DMS 273 (cell line): ENCODE results near the gene PRRT1.
"Not testable (repeated sequence)": the region's sequence is repeated elsewhere in the genome, so short reads cannot be mapped to it uniquely, and the experiment has no call there.

Source experiments
- DNase-seq: peaks from one replicate; lab custom pipeline; 2025; ENCODE audit not compliant: unreplicated experiment; lab: John Stamatoyannopoulos, UW

PRRT1 gene

GRCh38 chr6:32188381-32189068 lies 36.8 kb upstream of the PRRT1 start:
- no peak for DNase-seq

DNA sequence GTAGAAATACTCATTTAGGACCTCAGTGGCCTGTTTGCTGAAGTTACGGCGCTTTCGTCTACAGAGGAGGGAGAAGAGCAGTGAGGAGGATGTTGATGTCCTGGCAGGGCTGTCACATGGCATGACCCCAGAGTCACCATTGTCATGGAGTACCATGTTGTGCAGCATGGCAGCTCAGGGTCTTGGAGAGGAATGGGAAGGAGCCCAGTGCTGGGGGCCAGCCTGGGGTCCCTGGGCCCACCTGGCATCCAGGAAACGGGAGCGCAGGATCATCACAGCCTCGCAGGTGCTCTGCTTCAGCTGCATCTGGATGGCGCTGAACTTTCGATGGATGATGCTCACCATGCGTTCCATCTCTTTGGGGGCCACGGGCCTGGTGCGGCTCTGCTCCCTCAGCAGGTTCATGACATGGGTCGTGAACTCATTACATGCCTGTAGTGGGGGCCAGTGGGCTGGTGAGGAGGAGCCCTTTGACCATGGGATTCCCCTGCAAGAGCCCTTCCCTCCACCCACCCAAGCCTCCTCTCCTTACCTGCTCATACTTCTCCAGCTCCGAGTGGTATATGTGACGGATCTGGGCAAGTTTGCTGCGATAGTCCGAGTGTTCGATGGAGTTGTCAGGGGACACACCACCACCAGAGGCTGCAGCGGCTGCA lies 36.1 kb upstream of the PRRT1 start:
- DNase-seq = not testable (repeated sequence)

GRCh38 chr6:32187009-32187709 lies 35.4 kb upstream of the PRRT1 start:
- DNase-seq = no peak

DNA sequence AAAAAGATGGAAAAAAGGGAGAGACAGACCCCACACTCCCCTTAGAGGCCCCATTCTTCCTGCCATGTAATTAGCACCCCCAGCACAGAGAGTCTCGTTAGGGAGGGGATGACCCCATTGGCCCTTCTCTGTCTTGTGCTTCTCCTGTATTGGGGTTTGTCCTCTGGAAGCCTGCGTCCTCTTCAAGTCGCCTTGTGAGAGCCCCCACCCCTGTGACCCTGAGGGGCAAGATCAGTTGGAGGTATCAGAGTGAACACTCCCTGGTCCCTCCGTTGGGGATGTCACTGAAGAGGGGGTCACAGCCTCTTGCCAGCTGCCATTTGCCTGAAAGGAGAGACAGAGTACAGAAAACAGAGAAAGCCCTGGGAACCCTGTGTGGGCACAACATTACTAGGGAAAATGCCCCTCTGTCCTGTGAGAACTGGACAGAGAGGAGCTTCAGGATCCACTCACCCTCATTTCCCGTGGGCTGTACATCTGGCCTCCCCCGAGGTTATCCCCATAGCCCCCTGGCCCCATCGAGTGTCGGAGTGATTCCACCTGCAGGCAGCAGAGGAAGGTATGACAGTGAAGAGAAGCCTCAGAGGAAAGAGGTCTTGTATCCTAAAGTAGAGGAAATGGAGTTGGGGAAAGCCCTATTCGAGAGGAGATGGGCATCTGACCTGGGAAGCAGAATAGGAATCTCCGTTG lies 34.6 kb upstream of the PRRT1 start:
- not testable (repeated sequence) for DNase-seq

GRCh38 chr6:32185681-32186131 lies 34.0 kb upstream of the PRRT1 start:
- DNase-seq = not testable (repeated sequence)

GRCh38 chr6:32184084-32184640 lies 32.4 kb upstream of the PRRT1 start, which contains the start of gene AGER:
Gene AGER, minus strand, starts transcription at chr6:32184253. Its CDS starts 31 bp downstream, at chr6:32184222.
- DNase-seq = no peak

- DNase-seq = no peak
Observed at GRCh38 chr6:32183483-32184083, 31.8 kb upstream of the PRRT1 start.

- no peak for DNase-seq
Observed at GRCh38 chr6:32183030-32183429, 31.3 kb upstream of the PRRT1 start.

GRCh38 chr6:32182555-32182981 lies 30.8 kb upstream of the PRRT1 start:
- DNase-seq = no peak

- no peak for DNase-seq
Observed at GRCh38 chr6:32181915-32182529, 30.3 kb upstream of the PRRT1 start.

DNA sequence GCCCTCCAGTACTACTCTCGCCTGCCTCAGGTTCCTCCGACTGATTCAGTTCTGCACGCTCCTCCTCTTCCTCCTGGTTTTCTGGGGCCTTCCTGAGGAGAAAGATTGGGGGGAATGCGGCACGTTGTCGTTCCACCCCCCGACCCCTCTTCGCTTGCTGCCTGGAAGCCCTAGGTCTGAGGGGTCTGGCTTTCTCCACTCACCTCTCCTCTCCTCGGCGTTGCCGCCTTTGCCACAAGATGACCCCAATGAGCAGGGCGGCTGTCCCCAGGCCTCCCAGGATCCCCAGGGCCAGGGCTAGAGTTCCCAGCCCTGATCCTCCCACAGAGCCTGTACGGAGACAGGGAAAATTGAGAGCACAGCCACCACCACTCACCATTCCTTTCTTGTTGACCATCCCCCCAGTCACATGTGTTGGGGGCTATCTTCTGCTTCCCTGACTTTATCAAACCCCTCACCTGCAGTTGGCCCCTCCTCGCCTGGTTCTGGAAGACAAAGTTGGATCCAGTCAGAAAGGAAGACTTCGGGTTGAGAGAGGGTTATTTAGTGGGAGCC lies 29.5 kb upstream of the PRRT1 start:
- no peak for DNase-seq

DNA sequence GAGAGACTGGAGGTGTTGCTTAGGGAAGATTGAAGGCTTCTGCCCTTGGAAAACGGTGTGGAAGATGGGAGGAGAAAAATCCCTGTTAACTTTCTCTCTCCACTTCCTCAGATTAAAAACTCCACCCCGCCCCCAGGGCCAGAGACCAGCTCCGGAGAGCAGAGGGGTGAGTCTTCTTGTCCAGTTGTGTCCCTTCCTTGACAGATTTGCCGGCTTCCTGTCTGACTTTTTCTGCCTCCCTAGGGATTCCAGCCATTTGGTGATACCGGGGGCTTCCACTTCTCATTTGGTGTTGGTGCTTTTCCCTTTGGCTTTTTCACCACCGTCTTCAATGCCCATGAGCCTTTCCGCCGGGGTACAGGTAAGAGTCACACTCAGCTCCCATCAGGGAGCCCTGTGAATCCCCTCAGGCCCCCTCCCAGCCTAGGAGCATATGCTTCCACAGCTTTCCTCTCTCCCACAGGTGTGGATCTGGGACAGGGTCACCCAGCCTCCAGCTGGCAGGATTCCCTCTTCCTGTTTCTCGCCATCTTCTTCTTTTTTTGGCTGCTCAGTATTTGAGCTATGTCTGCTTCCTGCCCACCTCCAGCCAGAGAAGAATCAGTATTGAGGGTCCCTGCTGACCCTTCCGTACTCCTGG lies 28.1 kb upstream of the PRRT1 start:
- DNase-seq = no peak

GRCh38 chr6:32178547-32179440 lies 27.1 kb upstream of the PRRT1 start:
- peak; percentile 52 for DNase-seq

DNA sequence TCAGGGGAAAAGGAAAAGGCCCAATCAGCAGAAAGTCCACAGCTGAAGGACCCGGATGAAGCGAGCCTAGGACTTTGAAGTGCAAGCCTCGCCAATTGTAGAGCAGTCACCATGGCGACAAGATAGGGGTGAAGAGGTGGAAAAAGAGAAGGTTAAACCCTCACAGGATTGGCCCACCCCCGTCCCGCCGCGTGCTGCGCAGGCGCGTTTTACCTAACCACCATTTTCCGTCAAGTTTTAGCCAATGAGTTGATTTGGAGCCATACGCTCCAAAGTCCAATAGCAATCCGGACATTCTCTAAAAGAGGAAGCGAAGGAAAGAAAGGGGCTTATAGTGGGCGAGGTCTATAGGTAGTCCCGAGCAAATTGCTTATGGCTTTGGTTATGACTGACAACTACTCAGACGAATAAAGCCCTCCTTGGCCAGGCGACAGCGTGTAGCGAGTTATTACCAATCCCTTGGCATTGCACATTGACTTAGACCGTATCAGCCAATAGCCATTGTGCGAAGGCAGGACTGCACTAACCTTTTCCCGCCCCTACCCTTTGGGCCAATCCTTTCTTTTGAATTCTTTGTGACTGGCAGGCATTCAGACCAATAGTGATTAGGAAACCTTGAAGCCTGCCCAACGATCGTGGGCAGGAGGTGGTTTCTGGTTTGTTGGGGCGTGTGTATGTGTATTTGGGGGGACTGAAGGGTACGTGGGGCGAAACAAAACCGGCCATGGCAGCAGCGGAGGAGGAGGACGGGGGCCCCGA lies 26.2 kb upstream of the PRRT1 start, which contains the start of gene RNF5:
RNF5 (plus strand) TSS at position 618 of the 759 bp plus-strand sequence; CDS start at position 725, 107 bp downstream.
- peak; percentile 100 for DNase-seq

DNA sequence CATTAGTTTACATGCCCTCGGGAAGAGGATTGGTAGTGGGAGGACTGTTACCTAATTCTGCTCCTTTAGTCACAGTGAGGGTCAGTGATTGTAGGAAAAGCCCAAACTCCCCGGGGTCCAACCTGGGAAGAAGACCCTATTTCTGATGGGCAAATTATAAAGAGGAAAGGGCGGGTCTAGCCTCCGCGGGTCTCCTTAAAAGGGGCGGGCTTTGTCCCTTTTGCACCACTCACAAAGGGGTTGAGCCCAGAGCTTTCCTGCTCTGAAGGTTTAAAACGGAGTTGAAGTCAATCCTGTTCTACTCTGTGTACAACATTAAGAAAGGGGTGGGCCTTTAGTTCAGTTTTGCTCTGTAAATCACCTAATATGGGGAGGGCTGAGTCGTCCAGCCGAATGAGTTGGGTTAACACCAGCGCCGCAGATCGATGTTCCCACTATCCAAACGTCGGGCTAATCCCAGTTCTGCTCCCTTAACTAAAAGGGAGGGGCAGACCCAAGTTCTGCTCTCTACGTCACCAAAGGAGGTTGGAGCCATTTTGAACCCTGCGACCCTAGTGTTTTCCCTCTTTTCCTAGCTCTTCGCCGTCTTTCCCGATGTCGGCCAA lies 25.5 kb upstream of the PRRT1 start:
- DNase-seq = peak; percentile 86

DNA sequence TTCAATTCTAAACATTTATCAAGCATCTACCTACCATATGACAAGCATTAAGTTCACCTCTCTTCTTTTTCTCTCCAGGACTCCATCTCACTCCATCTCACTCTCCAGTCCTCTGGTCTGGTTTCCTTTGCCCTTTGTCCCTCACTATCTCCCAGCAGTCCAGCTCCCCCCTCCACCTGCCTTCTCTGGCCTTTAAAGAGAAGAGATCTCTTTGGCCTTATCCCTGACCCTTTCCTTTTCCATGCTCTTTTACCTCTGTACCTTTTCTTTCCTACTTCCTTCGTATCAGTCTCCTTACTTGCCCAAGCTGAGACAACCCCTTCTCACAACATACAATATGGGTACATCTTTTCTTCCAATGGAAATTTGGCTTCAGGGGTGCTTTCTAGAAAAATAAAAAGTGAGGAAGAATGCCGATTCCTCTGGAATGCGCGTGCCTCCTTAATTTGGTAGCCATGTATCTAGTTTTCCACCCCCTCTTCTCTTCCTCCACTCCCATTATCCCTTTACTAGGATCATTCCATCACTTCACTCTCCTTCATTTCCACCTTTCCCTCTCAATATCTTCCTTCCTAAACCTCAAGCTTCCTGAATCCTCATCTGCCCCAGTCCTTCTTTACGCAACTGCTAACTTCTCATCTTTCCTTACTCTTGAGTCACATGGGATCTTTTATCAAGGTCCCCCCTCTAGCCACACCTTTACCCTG lies 24.9 kb upstream of the PRRT1 start:
- no peak for DNase-seq
